Stimulated activated CD4-positive, alpha-beta T cell treated with anti-CD3 and anti-CD28 coated beads, Interleukin-12 subunit alpha, Interleukin-12 subunit beta, amount 100 ng/mL, for 24 hours (primary cell): ENCODE results near the gene GFPT2.

Experiments
- DNase-seq, 2 experiments: peaks; one replicate each; pipeline ENCODE4 v3.0.0-alpha.2; 2020; ENCODE audit warnings: low read depth in 2 of 2

GFPT2 gene

DNA sequence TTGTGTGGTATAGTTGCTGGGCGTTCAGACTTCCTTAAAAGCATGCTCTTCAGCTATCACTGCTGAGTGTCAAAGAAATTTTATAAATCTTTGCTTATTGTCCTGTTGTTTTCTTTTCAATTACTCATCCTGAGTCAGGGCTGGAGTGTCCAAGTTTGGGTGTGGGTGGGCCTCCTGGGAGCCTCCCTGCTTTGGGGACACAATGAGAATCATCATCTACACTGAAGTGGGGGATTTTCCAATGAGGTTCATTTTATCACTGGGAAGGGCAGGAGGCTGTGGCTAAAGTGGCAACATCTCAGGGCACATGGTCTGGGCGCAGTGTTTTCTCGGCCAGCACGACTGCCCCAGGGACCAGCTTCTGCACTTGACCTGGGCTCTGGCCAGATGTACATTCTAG, 19.5 kb downstream of the GFPT2 start:
- no peak for DNase-seq

DNA sequence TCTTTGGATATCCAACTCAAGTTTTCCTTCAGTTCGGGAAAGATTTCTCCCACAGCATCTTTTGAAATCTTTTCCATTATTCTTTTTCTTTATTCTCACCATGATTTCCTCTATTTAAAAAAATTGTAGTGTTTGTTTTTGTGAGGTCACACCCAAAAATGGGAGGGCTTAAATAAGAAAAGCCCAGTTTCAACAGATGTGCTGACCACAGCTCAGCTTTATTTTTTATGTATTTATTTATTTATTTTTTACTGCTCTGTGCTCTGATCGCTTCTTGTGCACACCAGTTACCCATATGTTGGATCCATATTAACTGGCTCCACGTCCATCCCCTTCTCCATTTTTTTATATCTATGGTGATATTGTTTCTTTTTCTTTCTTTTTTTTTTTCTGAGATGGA, 20.3 kb downstream of the GFPT2 start:
- no peak for DNase-seq

DNA sequence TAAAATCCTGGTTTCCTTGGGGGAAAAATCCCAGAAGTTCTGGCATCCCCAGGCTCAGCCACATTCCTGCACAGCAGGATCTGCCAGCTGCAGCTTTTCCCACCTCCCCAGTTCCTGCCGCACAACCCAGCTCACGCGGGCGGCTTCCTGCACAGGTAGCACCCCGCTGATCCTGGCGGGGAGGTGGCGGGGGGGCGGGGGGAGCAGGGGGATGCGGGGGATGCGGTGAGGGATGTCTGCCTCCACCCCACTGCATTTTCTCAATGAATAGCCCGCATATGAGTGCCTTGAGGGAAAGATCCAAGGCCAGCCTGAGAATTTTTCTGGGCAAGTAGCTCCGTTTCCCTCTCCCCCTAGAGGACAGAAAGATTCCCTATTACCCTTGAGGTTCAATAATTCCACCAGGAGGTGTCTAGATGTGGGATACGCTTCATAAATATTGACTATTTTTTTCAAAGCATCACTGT, 21.1 kb downstream of the GFPT2 start:
- no peak for DNase-seq

DNA sequence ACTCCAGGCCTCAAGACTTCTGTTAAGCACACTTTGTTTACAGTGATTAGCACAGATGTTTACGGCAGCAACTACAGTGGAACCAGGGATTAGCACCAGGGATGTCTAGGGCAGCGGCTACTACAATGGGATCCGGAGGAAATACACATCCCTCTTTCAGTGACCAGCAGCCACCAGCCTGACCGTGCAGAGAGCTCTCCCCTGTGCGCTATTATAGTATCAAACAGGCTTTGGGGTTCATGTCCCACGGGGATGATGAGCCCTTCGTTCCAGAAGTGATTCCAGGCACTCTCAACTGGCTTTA, 21.5 kb downstream of the GFPT2 start:
- DNase-seq: no peak

DNA sequence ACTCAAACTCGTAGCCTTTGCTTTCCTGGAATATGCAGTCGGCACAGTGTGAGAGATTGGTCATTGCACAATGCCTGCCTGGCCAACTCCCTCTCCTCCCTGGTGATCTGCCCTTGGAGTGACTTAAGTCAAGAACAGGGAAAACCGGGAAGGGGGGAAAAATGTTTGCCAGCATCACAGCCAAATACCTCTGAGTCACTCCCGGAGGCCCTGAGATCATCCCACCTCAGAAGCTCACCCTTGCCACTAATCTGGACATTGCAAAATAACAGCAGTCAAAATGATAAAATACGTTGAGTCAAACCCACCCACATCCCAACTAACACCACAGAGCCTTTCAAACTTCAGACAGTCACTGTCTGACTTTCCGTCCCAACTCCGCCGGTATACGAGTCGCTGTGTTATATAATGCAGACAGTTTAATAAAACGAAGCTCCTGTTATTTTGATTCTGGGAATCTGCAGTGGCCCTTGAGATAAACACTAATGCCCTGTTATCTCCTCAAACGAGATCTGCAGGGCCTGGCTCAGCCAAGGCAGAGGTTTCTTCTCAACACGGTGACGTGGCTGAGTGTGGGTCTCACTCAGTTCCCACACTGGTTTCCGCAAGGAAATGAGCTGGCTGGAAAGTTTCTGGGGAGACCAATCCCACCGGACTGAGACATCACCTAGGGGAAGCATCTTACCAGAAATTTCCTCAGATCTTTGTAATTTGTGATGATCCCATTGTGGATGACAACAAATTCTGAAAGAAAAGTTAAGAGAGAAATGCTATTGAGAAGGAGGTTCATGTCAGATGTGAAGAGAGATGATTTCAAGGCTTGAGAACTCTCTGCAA, 22.1 kb downstream of the GFPT2 start:
- no peak for DNase-seq

DNA sequence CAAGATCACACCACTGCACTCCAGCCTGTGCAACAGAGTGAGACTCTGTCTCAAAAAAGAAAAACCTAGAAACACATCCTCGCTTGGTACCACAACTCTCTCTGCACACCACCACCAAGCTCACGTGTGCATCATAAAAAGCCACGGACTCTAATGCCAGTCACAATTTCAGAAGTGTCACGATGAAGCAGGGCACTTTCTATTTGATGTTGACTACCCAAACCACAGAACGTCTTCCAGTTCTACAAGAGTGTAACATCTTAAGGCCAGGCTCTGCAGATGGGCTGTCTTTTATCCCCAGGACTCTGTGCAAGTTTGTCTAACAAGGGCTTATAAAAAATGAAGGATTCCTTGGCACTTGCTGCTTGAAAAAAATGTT, 22.9 kb downstream of the GFPT2 start:
- DNase-seq: no peak

DNA sequence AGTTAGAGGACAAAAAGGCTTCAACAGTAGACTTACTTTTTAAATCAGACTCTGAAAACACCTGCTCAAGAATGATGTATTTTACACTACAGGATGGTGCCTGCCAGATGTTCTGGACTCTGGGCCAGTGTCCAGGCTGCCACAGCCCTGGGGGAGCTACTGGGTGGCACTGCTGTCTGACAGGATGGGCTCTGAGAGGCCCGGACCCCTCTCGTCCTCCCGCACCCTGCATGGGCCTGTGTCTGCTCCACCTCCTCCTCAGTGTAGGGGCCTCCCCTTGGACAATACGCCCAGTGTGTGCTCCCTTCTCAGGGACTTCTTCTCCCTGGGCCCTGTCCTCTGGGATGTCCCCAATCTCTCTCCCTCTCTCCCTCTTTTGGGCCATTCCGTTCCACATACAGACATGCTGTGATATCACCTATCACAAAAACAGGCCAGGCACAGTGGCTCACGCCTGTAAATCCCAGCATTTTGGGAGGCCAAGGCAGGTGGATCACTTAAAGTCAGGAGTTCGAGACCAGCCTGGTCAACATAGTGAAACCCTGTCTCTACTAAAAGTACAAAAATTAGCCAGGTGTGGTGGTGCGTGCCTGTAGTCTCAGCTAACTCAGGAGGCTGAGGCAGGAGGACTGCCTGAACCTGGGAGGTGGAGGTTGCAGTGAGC, 23.4 kb downstream of the GFPT2 start:
- DNase-seq: no peak

DNA sequence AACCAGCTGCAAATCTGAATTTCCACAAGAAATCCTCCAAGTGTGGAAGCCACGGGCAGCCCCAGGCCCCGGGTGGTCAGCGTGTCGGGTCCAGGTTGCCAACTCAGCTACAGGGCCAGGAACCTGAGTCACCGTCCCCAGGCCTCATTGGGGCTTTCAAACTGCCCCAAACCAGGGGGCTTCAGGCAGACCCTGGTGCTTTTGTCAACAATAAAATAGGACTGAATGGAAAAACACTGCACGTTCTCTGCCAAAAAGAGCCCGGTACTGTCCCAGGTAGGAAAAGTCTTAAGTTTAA, 24.0 kb downstream of the GFPT2 start:
- DNase-seq: no peak

DNA sequence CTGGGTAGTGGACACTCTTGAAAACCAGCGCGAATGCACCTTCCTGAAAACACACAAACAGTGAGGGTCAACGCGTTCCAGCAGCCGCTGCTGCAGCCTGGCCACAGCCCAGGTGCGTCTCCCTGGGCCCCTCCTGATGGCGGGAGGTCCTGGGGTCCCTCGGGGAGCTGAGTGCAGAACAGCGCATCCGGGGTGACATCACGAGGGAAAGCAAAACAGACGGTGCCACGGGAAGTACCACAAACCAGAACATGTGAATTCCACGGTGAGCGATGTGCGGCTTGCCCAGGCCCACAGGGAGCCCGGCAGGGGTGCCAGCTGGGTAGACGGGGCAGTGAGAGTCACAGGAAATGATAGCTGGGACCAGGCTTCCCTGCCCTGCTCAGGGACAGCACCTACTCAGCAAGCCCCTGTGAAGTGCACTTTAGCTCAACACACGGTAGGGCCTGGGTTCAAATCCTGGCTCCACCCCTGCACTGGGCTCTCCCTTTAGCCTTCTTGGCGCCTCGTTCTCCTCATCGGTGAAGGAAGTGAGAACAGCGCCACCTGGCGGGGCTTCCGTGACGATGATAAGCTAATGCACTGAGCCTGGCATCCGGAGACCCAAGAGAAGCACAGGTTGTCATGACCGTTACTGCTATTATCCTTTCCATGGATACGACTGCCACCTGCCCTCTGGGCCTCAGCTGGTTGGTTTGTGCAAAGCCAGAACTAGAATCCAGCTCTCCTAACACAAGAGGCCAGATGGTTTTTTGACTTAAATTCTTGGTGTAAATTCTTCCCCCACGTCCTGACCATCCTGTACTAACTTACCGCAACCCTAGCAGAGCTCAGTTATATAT, 24.6 kb downstream of the GFPT2 start:
- peak; percentile 68 to 78 for DNase-seq

DNA sequence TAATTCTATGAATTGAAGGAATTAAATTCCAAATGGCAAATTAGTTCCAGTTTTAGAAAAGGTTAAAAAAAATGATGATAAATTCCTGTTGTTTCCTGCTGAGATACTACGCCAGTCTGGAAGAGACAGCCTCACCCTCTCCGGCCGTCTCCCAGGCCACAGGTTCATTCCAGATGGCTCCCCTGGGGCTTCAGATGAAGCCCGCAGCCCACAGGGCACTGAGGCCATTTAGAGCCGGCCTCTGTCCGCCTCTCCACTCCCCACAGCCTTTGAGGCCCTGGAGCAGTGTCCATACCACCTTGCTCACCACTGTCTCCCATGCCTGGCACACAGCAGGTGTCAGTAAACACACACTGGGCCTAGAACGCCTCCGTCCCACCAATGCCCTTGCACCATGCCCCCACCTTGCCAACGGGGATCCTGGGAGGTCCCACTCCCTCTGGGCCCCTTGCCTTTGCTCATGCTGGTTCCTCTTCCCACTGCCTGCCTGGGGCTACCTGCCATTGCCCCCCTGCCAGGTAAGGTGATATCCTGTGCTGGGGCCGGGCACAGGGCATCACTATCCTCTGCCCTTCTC, 26.1 kb downstream of the GFPT2 start:
- no peak for DNase-seq

DNA sequence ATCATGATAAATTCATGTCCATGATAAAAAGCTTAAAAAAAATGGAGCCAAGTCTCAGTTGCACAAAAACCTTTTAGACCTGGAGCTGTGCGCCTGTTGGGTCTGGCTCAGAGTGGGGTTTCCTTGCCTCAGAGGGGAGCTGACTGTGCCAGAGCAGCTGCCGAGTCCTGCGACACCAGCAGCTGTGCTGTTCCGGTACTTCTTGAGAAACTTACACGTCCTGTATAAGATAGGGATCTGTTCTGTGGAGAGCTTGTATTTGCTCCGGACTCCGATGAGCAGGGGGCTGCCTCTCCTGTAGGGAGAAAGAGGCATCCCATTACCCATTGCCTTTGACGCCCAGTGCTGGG, 28.6 kb downstream of the GFPT2 start:
- no peak for DNase-seq

DNA sequence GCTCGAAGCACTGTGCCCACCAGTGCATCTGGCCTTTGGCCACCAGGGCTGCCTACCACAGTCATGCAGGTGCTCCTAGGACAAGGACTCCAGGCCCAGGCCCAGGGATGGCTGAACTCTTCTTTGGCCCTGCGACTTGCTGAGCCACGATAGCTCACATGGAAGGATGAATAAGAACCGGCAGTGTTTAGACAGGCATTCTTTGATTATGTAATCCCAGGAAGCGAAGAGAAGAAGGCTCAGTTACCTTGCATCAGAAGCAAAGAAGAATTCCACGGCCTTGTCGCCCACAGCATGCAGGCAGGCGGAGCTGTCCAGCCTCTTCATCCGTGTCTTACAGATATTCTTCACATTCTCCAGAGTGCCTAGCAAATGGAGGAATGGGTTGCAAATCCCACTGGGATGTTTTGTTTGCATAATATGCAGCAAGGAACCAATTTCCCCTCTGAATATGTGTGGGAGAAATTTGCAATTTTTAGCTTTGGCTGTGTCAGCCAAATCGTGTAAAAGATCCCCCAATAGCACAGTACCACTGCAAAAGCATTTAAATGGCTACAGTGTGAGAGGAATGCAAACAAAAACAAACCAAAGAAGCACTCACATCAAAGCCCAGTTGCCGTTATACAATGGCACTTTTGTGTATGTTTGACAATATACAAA, 29.1 kb downstream of the GFPT2 start:
- no peak for DNase-seq

DNA sequence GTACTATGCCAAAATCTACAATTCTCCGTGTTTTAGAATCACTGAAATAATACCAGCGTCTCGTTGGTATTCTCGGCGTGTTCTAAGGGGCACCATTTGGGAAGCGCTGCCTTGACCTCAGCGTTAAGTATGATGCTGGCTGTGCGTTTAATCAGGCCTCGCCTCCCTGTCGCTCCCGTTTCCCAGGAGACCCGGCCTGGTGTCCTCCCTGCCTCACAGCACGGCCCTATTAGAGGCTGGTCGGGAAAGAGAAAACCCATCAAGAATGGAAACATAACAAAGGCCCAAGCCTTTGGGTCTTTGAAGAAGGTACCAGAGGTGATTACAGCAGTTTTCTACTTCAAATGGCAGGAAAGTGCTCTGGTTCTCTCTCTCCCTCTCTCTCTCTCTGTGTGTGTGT, 30.0 kb downstream of the GFPT2 start:
- no peak for DNase-seq

DNA sequence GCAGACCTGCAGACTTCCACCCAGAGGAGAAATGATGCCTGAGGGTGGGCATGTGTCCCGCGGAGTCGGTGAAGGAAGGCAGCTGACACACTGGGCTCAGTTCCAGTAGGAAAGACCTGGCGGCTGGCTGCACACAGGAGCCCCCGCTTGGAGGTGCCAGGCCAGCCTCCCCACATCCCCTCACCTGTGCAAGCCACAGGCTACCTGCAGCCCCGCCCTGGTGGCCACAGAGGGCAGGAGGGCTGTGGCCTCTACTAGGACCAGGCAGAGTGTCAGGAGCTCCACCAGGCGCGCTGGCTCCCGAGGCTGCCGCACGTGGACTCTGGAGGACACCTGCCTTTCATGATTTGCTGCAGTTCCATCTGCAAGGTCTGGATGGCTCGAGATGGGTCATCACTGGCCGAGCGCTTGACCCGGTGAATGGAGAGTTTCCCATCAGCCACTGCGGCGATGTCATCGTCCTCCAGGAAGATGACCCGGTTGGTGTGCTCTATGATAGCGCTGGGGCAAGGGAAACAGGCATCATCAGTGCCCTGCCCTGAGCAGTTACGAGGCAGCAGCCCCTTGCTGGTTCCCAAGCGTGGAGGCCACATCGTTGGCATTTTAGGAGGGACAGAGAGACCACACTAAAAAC, 34.6 kb downstream of the GFPT2 start:
- DNase-seq: no peak

DNA sequence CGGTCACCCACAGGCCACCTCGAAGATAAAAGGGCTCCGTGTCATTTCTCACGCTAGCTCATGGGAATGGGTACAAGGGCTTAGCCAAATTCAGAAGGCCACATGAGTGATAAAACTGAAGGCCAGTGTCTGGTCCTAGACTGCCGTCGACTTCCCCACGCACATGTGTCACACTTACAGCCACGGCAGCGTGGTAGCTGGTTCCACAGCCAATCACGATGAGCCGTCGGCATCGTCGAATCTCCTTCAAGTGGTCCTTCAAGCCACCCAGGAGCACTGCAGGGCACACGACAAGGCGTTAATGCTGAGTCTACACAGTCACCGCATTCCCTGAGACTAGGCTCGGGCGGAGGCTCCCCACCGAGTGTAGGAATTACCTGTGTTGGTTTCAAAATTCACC, 36.5 kb downstream of the GFPT2 start:
- no peak for DNase-seq

DNA sequence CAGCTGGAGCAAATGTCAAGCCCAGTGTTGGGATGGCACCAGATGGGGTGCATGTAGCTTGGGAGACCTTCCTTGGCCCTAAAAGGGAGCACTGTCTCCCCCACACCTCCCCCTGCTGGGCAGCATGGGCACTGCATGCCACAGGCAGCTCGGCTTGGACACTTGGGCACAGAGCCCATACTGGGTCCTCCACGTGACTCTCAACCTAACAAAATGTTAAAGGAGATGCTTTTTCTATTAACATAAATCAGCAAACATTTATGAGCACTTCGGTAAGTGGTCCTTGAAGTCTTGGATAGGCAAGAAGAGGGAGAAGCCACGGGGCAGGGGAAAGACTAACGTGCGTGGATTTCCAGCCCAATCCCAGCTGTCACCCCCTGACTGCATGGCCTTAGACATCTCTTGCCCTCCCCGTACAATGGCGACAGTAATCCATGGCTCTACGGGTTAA, 37.3 kb downstream of the GFPT2 start:
- peak; percentile 43 to 72 for DNase-seq

DNA sequence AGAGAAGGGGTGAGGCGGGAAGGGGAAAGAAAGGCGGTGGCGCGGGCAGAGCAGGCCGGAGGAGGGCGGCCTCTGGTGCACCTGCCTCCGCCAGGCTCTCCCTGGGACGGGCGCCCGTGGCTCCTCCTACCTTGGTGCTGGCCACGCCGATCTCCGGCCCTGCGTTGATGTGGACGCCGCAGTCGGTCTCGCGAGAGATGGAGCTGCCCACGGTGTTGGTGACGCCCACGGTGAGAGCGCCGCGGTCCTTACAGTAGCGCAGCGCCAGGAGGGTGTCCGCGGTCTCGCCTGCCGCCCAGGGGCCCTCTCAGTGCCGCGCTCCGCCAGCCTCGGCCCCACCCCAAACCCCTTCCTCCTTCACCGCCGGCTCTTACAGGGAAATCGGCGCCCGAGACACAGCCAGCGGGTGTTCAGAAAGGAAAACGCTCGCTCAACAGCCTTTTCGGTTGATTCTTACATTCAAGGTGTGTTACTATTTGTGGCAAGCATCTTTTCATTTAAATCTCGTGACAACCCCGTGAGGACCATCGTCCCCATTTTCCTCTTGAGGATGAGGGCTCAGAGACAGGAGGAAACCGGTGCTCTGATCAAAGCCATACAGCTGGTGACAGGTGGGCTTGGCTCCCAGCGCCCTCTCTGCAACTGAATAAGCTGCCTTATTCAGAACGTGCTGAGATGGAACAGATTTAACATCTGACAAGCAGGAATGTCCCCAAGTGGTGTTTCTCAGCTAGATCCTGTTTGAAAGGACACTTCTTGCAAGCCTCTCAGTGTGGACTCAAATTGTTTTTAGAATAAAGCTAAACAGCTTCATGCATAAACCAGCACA, 39.2 kb downstream of the GFPT2 start:
- DNase-seq: peak; percentile 43 to 69

DNA sequence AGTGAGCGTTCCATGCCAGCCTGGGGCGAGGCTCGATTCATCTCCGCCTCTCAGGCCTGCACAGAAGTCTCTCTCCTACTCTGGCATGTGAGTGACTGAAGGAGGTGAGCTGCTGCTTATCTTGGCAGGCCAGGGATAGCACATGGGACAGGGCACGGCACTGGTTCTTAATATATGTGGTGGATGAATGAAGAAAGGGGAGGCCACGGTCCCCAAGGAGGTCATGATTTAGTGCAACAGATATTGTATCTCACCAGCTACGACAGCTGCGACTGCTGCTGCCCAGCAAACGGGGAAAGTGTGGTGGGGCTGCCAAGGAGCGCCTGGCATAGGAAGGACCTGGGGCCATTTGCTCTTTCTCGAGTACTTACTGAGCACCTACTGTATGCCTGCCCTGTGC, 41.9 kb downstream of the GFPT2 start:
- no peak for DNase-seq

DNA sequence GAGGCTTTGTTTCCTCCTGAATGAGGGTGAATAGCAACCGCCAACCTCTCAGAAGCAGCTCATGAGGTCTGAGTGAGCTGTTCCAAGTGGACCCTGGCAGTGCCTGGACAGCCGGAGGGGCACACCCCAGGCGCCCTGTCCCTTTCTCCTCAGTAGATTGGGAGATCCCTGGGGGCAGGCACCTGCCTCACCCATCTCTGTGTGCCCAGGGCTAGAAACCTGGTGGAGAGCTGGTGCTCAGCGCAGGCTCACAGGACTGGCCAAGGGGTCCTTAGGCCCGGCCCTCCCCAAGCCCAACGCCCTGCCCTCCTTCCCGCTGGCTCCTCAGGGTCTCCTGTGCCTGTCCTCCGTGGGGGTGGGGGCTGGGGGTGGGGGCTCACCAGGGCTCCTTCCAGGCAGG, 46.3 kb downstream of the GFPT2 start:
- no peak for DNase-seq

DNA sequence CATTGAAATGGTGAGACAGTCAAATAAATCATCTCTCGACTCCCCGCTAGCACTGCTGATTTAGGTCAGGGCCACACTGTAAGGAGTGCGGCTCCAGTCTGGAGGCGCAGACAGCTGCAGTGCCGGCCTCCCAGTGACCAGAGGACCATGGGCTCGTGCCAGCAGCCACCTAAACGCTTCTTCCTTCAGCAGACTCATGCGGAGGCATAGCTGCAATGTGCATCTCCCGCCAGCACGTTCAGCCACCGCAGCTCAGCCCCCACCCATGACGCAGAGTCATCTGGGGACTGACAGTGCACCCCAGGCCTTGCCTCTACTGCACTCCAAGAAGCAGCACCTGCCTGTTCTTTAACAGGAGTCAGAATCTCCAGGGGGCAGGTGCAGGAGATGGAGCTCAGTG, 47.7 kb downstream of the GFPT2 start:
- no peak for DNase-seq
